Measurements from ENCODE around the gene CCDC138. TPM values are rescaled to one million over a fixed set of nuclear protein-coding genes. Genes with fewer than 3 reads are reported as not detected.

Gene CCDC138
- polyA plus RNA-seq, 2 donors = 2.5 to 2.8 TPM

DNA sequence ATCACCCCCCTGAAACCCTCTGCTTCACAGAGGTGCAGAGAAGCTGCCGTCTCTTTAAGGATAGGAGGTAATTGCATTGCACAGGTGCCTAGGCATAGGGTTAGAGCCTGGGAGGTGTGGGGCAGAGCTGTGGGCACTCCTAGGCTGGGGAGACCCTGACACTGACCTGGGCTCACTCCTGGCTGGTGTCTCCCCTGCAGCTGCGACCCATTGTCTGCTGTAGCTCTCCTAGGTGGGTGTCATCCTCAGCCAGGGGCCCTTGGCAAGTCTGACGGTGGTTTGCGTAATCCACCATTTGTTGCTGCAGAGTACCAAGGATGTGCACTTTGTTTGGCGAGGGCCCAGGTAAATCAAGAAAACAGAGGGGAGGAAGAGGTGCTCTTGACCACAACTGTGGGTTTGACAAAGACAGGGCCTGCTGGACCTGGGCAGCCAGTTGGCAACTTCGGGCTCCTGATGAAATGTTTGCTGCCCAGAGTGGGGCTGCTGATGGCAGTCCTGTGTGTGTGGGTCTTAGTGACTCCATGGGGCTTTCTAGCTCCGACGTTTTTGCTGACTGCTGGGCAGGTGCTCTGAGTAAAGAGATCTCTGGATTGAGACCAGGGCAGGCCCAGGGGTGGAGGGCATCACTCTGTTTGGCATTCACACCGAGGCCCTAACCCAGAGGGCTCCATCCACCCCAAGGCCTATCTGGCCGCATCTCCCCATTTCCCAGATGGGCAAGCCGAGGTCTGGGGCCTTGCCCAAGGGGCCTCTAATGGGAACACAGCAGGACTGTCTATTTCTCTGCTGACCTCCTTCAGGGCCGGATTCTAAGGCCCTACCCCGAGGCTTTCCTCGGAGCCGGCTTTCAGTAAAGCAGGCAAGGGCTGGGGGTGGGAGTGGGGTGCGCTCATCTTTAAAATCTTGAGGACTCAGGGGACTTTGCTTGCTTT, 134.8 kb downstream of the CCDC138 start:
- Histone ChIP-seq H3K4me1 (ENCODE audit: control insufficient read depth in 2 of 2, insufficient read depth in 2 of 2, low read length in 1 of 2) (peaks cover 12 to 47% of the 10 kb centered on the region in 2 donors), H3K27me3 (ENCODE audit: control insufficient read depth in 1 of 2, insufficient read depth in 2 of 2, low read length in 2 of 2) (no peaks in the 10 kb centered on the region), H3K4me3 (ENCODE audit: low read depth in 1 of 2, low read length in 2 of 2) (no peak overlapping the region), H3K27ac (ENCODE audit: low read depth in 2 of 2, low read length in 1 of 2) (peak overlapping the region; percentile 97), H3K36me3 (ENCODE audit: control insufficient read depth in 2 of 2, insufficient read depth in 2 of 2, low read length in 1 of 2) (peaks cover 0 to 2% of the 10 kb centered on the region in 2 donors), H3K9me3 (ENCODE audit: control insufficient read depth in 2 of 2, insufficient read depth in 1 of 2, low read depth in 1 of 2, low read length in 1 of 2) (no peaks in the 10 kb centered on the region)
- WGBS, 2 donors = 71 to 77% methylated on average over 16 of the region's 16 CpGs

DNA sequence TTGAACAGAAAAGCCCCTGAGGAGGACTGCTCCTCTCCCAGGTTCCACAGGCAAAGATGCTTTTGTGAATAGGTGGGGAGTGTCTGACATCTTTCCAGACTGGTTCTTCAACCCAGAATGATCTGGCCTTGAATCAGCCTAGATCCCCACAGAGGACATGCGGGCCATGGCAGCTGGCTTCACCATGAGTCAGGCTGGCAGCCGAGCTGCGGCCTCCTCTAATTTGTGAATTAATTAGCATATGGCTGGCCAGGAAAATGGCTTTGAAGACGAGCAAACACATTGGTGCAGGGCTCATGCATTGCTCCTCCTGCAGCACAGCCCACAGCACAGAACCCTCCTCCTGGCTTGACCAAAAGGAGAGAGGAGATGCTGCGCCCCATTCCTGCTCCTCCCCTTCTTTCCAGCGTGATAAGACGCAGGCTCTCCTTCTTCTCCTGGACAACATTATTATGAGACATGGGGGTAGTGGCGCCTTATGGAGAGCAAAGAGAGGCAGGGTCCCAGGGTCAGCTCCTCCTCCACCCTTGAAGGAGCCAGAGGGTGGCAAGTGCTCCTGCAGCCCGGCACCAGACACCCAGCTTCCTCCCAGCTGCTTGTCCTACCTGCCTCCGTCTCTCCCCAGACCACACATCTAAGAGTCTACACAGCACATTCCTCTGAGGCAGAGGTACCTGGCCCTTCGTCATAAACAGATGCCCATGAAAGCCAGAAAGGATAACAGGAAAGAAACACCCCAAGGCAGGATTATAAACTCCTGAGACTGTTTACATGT, 135.8 kb downstream of the CCDC138 start:
- peaks cover 0 to 2% of the 10 kb centered on the region in 2 donors for H3K36me3 ChIP-seq (ENCODE audit: control insufficient read depth in 2 of 2, insufficient read depth in 2 of 2, low read length in 1 of 2)
- WGBS, 2 donors = 44 to 57% methylated on average over 11 of the region's 11 CpGs
- H3K9me3 ChIP-seq (ENCODE audit: control insufficient read depth in 2 of 2, insufficient read depth in 1 of 2, low read depth in 1 of 2, low read length in 1 of 2) = no peaks in the 10 kb centered on the region
- peaks cover 10 to 47% of the 10 kb centered on the region in 2 donors for H3K4me1 ChIP-seq (ENCODE audit: control insufficient read depth in 2 of 2, insufficient read depth in 2 of 2, low read length in 1 of 2)
- H3K4me3 ChIP-seq (ENCODE audit: low read depth in 1 of 2, low read length in 2 of 2) = no peak overlapping the region
- no peaks in the 10 kb centered on the region for H3K27me3 ChIP-seq (ENCODE audit: control insufficient read depth in 1 of 2, insufficient read depth in 2 of 2, low read length in 2 of 2)
- H3K27ac ChIP-seq (ENCODE audit: low read depth in 2 of 2, low read length in 1 of 2) = peak overlapping the region; percentile 97

DNA sequence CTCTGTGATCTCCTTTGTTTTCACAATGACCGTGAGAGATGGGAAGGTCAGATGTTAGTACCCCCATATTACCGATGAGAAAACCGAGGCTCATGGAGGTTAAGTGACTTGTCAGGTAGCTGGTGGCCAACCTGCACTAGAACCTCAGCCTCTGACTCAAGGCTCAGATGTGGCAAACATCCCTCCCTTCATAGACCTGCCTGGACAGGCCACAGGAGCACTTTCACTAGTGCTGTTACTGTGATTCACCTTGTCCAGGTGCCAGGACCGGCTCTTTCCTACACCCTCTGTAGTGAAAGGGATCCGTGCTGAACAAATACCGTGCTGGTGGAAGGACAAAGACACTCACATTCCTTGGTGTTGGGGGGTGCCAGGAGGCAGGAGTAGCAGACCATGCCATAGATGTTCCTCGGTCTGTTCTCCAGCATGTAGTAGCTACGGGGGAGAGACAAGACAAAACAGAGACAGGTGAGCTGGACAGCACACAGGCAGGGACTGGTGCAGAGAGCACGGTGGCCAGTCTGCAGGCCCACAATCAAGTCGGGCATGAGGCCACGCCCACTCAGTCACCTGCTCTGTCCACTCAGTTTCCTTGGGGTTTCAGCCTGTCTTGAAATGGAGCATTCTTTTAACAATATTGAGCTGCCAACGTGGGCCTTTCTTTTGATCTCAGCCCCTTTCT, 136.6 kb downstream of the CCDC138 start:
- peaks cover 10 to 44% of the 10 kb centered on the region in 2 donors for H3K4me1 ChIP-seq (ENCODE audit: control insufficient read depth in 2 of 2, insufficient read depth in 2 of 2, low read length in 1 of 2)
- no peaks in the 10 kb centered on the region for H3K27me3 ChIP-seq (ENCODE audit: control insufficient read depth in 1 of 2, insufficient read depth in 2 of 2, low read length in 2 of 2)
- H3K9me3 ChIP-seq (ENCODE audit: control insufficient read depth in 2 of 2, insufficient read depth in 1 of 2, low read depth in 1 of 2, low read length in 1 of 2) = no peaks in the 10 kb centered on the region
- H3K4me3 ChIP-seq (ENCODE audit: low read depth in 1 of 2, low read length in 2 of 2) = no peak overlapping the region
- peaks cover 0 to 3% of the 10 kb centered on the region in 2 donors for H3K36me3 ChIP-seq (ENCODE audit: control insufficient read depth in 2 of 2, insufficient read depth in 2 of 2, low read length in 1 of 2)
- peak overlapping the region; percentile 97 for H3K27ac ChIP-seq (ENCODE audit: low read depth in 2 of 2, low read length in 1 of 2)
- 49 to 55% methylated on average over 12 of the region's 12 CpGs for WGBS, 2 donors

DNA sequence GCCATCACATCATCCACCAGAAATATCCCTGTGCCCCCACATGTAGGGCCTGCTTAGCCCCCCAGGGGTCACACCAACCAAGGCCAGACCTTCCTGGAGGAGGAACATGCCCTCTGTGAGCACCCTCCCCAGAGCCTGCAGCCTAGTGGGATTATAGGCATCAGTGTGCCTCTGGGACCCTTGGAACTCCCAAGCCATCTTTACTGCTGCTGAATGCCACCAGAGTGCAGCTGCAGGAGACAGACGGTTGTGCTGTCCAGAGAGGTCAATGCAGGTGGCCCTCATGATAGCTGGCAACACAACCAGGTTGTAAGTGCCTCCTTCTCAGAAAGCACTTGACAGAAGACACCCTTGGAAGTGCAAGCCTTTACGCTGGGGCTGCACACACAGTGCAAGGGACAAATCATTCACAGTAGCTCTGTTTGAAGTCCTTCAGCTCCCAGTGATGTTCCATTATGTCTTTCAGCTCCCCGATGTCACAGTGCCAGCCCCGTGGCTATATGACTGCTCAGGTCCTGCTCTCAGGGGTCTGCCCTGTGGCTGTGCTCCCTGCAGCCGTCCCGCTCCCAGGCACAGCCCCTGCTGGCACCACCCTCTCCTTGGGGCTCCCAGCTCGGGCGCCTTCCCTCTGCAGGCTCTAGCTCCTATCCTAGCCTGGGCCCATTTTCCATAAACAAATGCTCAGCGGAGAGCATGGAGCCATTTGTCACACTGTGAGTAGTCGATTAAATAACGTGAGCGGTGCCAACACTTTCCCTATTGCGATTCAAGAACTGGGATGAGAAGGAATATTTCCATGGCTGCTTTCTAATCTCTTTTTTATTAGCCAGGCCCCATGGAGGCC, 137.4 kb downstream of the CCDC138 start:
- peaks cover 10 to 45% of the 10 kb centered on the region in 2 donors for H3K4me1 ChIP-seq (ENCODE audit: control insufficient read depth in 2 of 2, insufficient read depth in 2 of 2, low read length in 1 of 2)
- H3K27me3 ChIP-seq (ENCODE audit: control insufficient read depth in 1 of 2, insufficient read depth in 2 of 2, low read length in 2 of 2) = no peaks in the 10 kb centered on the region
- peaks cover 0 to 3% of the 10 kb centered on the region in 2 donors for H3K36me3 ChIP-seq (ENCODE audit: control insufficient read depth in 2 of 2, insufficient read depth in 2 of 2, low read length in 1 of 2)
- H3K4me3 ChIP-seq (ENCODE audit: low read depth in 1 of 2, low read length in 2 of 2) = no peak overlapping the region
- 67 to 80% methylated on average over 13 of the region's 13 CpGs for WGBS, 2 donors
- no peaks in the 10 kb centered on the region for H3K9me3 ChIP-seq (ENCODE audit: control insufficient read depth in 2 of 2, insufficient read depth in 1 of 2, low read depth in 1 of 2, low read length in 1 of 2)
- peak overlapping the region; percentile 77 to 88 for H3K27ac ChIP-seq (ENCODE audit: low read depth in 2 of 2, low read length in 1 of 2)

DNA sequence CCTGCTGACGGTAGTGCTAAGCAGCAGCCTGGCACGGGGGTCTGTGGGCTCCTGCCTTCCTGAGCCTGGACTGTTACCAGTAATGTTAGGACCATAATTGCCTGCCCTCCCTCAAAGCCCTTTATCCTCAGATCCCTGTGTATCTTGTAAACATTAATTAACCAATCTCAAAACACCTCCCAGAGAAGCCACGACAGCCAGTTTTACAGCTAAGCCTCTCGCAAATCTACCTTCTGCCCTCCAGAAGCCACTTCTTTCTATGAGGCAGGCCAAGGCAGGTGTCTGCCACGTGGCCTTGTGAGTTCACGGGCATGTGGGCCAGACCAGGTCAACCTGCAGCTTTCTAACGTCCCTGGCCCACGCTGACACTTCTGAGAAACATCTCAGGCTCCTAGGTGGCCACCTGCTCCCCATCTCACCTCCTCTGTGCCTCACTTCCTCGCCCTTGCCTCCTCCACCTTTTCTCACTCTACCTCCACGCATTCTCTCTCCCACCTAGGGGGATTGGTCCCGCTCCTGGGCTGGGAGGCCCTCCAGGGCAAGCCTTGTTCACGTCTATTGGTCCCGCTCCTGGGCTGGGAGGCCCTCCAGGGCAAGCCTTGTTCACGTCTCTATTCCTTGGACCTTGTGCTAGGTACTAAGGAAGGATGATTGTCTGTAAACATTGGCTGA, 138.1 kb downstream of the CCDC138 start:
- Histone ChIP-seq H3K9me3 (ENCODE audit: control insufficient read depth in 2 of 2, insufficient read depth in 1 of 2, low read depth in 1 of 2, low read length in 1 of 2) (no peaks in the 10 kb centered on the region), H3K36me3 (ENCODE audit: control insufficient read depth in 2 of 2, insufficient read depth in 2 of 2, low read length in 1 of 2) (peaks cover 0 to 3% of the 10 kb centered on the region in 2 donors), H3K4me1 (ENCODE audit: control insufficient read depth in 2 of 2, insufficient read depth in 2 of 2, low read length in 1 of 2) (peaks cover 10 to 46% of the 10 kb centered on the region in 2 donors), H3K4me3 (ENCODE audit: low read depth in 1 of 2, low read length in 2 of 2) (no peak overlapping the region), H3K27ac (ENCODE audit: low read depth in 2 of 2, low read length in 1 of 2) (peak overlapping the region in 1 of 2 donors; percentile 30), H3K27me3 (ENCODE audit: control insufficient read depth in 1 of 2, insufficient read depth in 2 of 2, low read length in 2 of 2) (no peaks in the 10 kb centered on the region)
- WGBS, 2 donors = 71% methylated on average over 14 of the region's 14 CpGs

DNA sequence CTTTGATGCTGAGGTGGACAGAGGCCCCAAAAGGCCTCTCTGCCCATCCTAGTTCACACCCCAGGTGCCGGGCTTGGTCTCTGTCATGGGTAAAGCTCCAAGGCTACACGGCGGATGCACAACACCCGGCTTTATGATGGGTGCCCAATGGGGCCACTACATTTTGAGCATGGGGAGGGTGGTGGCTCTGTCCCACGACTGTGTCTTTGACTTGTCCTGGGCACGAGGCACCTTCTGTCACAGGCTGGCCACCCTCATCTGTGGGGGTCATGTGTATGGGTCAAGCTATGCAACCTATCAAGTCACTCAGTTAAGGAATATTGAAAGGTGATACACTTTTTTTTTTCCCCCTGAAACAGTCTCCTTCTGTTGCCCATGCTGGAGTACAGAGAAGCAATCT, 138.7 kb downstream of the CCDC138 start:
- Histone ChIP-seq H3K4me3 (ENCODE audit: low read depth in 1 of 2, low read length in 2 of 2) (no peak overlapping the region), H3K9me3 (ENCODE audit: control insufficient read depth in 2 of 2, insufficient read depth in 1 of 2, low read depth in 1 of 2, low read length in 1 of 2) (no peaks in the 10 kb centered on the region), H3K36me3 (ENCODE audit: control insufficient read depth in 2 of 2, insufficient read depth in 2 of 2, low read length in 1 of 2) (peaks cover 0 to 2% of the 10 kb centered on the region in 2 donors), H3K4me1 (ENCODE audit: control insufficient read depth in 2 of 2, insufficient read depth in 2 of 2, low read length in 1 of 2) (peaks cover 10 to 46% of the 10 kb centered on the region in 2 donors), H3K27ac (ENCODE audit: low read depth in 2 of 2, low read length in 1 of 2) (no peak overlapping the region), H3K27me3 (ENCODE audit: control insufficient read depth in 1 of 2, insufficient read depth in 2 of 2, low read length in 2 of 2) (no peaks in the 10 kb centered on the region)
- WGBS, 2 donors = 93 to 96% methylated on average over 6 of the region's 6 CpGs

DNA sequence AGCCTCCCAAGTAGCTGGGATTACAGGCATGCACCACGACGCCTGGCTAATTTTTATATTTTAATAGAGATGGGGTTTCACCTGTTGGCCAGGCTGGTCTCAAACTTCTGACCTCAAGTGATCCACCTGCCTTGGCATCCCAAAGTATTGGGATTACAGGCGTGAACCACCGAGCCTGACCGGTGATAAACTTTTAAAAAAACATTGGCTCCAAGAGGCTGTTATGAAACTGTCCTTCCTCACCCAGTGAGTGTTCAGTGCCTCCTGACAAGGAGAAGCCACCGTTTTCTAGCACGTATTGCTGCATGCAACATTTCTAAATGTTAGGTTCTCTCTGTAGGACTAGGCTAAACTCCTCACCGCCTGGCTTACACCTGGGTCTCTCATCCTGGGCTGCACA, 139.2 kb downstream of the CCDC138 start:
- Histone ChIP-seq H3K4me1 (ENCODE audit: control insufficient read depth in 2 of 2, insufficient read depth in 2 of 2, low read length in 1 of 2) (peaks cover 10 to 46% of the 10 kb centered on the region in 2 donors), H3K27ac (ENCODE audit: low read depth in 2 of 2, low read length in 1 of 2) (peak overlapping the region; percentile 73 to 75)

More for the DNA sequence above, 139.2 kb downstream of the CCDC138 start:
- H3K27me3 ChIP-seq (ENCODE audit: control insufficient read depth in 1 of 2, insufficient read depth in 2 of 2, low read length in 2 of 2) = no peaks in the 10 kb centered on the region
- no peaks in the 10 kb centered on the region for H3K9me3 ChIP-seq (ENCODE audit: control insufficient read depth in 2 of 2, insufficient read depth in 1 of 2, low read depth in 1 of 2, low read length in 1 of 2)
- WGBS, 2 donors = 52 to 65% methylated on average over 8 of the region's 8 CpGs
- H3K36me3 ChIP-seq (ENCODE audit: control insufficient read depth in 2 of 2, insufficient read depth in 2 of 2, low read length in 1 of 2) = peaks cover 0 to 2% of the 10 kb centered on the region in 2 donors
- H3K4me3 ChIP-seq (ENCODE audit: low read depth in 1 of 2, low read length in 2 of 2) = no peak overlapping the region
